ENCODE results near the gene MAP7D1.
A peak's percentile ranks its signal among the peaks of the same experiment; 100 is the strongest.
"Not testable (repeated sequence)": the region's sequence is repeated elsewhere in the genome, so short reads cannot be mapped to it uniquely, and the experiment has no call there.

The MAP7D1 gene

DNA sequence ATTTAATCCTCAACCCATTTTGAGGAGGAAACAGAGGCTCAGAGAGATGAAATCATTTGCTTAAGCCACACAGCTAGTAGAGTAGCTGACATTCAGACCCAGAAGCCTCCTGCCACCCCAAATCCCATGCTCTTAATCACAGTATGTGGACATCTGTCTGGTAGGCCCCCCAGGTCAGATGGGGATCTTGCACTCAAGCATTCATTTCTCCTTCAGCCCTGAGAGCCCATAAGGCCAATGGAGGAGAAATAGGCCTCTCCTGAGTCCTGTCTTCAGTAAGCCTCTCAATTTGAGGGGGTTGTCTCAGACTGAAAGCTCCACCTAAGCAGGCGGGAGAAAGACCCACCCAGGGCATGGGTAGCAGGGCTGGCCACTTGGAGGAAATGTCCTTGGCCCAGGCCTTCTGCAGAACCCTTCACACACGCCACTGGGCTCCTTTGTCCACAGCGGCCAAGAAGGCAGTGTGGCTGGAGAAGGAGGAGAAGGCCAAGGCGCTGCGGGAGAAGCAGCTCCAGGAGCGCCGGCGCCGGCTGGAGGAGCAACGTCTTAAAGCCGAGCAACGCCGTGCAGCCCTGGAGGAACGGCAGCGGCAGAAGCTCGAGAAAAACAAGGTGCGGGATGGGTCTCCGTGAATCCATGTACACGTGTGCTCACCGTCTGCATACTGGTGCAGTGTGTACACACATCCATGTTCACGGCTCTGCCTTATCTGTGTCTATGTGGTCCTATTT lies 16.2 kb downstream of the MAP7D1 start:
- DNase-seq: no peak

DNA sequence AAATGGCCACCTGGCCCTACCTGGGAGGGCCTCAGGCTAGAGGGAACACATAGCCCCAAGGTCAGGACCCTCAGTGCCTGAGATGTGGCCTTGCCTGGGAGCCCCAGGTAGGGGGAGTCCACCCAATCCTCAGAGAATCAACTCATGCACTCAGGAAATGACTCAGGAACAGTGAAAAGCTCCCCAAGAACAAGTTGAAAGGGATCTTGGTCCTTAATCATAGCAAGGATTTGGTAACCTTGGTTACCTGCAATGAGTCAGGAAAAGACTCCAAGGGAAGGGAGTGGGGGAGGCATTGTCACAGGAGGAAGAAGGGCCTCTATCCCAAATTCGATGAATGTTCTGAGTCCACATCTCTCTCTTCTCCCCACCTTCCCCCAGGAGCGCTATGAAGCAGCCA lies 17.0 kb downstream of the MAP7D1 start:
- DNase-seq: peak; percentile 89

DNA sequence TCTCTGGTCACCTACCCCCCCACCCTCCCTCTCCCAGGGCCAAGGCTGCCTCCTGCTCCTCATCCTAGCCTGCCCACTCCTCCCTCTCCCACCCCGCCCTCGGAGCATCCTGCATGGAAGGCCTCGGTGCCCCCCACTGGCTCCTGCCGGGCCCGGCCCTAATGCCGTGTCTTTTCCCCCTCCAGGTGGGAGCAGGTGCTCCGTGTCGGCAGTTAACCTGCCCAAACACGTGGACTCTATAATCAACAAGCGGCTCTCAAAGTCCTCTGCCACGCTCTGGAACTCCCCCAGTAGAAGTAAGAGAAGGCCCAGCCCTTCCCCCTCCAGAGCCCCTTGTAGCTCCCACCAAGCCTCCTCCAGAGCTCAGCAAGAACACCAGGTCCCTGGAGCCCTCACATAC lies 18.8 kb downstream of the MAP7D1 start:
- DNase-seq: no peak

DNA sequence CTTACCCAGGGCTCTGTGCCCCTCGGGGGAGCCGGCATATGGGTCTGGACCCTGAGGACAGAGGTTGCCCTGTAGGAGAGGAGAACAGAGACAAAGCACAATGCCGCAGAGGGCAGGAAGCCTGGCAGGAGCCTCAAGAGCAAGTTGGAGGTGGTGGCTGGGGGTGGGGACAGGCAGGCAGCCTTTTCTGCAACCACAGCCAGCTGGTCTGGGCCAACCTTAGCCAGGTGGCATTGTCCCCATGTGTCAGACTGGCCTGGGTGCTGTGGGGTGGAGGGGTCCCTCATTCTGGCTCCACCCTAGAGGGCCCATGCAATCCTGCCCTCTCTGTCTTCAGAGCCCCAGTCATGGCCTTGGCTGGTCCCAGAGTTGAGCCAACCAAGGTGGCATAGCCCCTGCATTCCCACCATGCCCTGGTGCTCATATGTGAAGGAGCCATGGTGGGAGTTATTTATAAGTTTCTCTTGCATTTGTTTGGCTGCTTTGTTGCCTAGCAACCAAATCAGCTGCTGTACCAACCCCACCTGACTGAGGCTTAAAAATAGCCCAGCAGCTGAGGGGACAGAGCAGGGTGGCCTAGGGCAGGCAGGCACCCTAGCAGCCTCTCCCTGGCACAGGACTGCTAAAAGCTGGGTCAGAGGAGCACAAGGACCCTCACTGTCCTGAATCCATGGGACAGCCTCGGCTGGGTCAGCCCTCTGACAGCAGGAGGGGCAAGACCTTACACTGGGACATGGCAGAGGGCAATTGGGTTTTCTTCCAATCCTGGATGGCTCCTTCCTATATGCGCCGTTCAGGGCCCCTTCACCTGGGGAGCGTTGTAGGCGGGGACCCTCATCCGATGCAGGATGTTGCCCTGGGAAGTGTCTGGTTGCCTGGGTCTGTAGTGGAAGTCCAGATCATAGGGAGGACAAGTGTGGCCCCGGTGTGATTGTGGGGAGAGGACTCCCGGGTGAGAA lies 19.5 kb downstream of the MAP7D1 start:
- DNase-seq: peak; percentile 54

DNA sequence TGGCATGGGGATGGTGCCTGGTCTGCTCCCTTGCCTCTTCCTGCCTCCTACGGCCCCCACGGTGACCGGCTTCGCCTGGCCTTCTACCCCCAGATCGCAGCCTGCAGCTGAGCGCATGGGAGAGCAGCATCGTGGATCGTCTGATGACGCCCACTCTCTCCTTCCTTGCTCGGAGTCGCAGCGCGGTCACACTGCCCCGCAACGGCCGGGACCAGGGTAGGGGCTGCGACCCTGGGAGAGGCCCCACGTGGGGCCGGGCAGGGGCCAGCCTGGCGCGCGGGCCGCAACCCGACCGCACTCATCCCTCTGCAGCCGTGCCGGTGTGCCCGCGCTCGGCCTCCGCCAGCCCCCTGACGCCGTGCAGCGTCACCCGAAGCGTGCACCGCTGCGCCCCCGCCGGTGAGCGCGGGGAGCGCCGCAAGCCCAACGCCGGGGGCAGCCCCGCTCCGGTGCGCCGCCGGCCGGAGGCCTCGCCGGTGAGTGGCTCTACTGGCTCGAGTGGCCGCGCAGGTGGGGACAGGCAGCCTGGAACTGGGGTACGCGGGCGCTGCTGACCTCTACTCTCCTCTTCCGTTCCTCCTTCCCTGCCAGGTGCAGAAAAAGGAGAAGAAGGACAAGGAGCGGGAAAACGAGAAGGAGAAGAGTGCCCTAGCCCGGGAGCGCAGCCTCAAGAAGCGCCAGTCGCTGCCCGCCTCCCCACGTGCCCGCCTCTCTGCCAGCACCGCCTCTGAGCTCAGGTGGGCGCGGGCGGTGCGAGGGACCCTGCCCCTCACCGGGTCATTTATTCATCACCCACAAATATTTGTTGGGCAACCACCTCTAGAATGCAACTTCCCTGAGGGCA lies 20.4 kb downstream of the MAP7D1 start:
- no peak for DNase-seq

DNA sequence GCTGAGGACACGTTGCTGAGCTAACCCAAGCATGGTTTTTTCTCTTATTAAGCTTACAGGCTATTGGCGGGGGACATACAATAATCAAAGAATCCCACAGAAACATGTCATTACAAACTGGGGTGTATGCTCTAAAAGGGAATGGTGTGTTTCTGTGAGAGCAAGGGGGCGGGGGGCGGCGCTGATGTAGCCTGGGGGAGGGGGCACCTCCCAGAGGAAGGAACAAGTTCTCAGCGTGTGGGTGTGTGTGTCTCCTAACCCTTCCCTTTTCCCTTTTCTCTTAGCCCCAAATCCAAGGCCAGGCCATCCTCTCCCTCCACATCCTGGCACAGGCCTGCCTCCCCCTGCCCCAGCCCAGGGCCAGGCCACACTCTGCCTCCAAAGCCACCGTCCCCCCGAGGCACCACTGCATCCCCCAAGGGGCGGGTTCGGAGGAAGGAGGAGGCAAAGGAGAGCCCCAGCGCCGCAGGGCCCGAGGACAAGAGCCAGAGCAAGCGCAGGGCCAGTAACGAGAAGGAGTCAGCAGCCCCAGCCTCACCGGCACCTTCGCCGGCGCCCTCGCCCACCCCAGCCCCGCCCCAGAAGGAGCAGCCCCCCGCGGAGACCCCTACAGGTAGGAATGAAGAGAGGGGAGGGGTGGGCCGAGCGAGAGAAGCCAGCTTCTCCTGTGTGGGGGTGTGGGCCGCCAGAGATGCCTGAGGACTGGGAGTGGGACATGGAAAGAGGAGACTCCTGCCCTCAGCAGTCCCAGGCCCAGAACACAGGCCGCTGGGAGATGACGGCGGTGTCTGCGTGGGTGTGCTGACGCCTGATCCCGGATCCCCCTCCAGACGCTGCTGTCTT lies 21.9 kb downstream of the MAP7D1 start:
- DNase-seq: no peak

DNA sequence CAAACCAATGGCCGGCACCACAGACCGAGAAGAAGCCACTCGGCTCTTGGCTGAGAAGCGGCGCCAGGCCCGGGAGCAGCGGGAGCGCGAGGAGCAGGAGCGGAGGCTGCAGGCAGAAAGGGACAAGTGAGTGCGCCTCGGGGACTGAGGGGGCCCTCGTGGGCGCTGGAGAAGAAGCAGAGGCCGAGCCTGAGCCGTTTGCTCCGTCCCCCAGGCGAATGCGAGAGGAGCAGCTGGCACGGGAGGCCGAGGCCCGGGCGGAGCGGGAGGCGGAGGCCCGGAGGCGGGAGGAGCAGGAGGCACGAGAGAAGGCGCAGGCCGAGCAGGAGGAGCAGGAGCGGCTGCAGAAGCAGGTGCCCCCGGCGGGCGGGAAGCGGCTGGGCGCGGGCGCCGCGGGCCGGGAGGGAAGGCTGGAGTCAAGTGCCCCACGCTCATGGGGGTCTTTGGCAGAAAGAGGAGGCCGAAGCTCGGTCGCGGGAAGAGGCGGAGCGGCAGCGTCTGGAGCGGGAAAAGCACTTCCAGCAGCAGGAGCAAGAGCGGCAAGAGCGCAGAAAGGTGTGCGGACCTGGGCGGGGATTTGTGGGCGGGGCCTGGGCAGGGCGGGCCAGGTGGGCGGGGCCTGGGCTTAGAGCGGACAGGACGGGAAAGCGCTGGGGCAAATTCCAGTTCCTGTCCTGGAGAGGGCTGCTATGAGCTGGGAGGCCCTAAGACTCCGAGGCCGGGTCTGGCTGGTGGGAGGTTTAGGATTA lies 22.7 kb downstream of the MAP7D1 start:
- no peak for DNase-seq

DNA sequence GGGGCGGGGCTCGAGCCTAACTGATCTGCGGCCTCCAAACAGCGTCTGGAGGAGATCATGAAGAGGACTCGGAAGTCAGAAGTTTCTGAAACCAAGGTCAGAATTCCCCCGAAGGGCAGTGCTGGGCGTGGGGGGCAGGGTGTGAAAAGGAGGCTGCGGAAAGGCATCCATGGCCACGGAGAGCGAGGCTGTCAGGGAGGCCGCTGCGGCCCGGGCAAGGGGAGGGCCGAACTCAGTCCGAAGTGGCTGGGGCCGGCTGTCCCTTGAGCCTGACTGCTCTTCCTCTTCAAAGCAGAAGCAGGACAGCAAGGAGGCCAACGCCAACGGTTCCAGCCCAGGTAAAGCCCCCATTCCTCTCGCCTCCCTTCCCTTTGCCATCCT lies 23.2 kb downstream of the MAP7D1 start:
- DNase-seq: no peak

DNA sequence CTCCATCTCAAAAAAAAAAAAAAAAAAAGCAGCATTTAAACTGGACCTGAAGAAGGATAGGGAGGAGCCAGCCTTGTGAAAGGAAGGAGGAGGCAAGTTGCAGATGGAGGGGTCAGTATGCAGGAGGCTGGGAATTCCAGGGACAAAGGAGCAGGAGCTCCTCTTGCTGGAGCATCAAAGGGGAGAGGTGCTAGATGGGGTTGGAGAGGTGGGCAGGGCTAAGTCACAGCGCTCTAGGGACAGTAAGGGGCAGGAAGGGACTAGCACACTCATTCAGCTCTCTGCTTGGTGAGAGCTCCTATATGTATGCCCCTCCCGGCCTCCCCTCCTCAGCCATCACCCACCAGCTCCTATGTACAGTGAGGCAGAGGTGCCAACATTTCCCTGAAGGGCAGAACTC lies 26.8 kb downstream of the MAP7D1 start:
- no peak for DNase-seq

DNA sequence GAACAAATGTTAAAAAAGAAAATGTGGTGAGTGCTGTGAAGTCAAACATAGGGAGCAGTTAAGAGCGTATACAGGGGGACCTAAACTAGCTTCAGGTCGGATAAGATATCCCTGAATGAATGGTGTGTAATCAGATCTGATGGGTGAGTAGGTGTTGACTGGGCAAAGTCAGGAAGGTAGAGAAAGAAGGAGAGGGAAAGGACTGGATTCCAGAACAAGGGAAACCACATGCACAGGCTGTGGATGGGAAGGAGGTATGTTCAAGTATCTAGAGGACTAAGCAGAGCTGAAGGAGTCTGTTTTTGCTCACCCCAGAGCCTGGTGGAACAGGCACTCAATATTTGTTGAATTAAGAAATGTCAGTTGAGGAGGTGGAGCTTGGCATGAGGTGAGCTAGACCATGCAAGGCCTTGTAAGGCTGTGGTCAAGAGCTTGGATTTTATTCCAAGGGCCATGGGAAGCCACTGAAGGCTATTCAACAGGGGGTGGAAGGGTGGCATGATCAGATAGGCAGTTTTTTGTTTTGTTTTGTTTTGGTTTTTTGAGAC lies 27.4 kb downstream of the MAP7D1 start:
- DNase-seq: no peak

DNA sequence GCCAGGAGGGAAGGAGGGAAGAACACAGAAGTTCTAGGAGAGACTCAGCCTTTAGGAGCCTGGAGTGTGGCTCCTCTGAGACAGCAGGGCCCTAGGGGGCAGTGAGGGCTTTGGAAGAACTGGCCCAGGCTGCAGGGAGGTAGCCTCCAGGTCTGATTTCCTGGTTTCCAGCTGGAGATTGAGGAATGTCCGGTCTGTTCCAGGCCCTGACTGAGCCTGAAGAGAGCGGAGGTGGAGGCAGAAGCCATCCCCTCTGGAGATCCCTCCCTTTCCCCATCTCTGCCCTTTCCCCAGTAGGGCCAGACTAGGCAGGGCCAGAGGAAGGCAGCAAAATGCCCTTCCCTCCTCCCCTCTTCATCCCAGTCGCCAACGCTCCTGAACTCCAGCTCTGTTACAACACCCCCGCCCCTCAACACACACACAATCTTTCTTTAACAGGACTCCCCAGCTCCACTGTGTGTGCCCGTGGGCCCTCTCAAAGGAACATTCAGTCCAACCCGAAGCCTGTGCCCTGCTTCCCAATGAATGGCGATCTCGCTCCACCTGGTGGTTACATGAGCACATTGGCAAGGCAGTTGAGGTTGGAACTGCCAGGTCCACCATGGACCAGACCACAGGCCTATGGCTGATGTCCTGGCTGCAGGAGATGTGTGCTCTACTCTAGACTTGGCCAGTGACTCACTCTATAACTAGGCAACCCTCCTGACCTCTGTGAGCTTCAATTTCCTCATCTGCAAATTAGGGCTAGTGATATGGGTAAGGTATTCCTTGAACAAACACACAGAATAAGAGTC lies 32.0 kb downstream of the MAP7D1 start:
- DNase-seq: peak; percentile 89

DNA sequence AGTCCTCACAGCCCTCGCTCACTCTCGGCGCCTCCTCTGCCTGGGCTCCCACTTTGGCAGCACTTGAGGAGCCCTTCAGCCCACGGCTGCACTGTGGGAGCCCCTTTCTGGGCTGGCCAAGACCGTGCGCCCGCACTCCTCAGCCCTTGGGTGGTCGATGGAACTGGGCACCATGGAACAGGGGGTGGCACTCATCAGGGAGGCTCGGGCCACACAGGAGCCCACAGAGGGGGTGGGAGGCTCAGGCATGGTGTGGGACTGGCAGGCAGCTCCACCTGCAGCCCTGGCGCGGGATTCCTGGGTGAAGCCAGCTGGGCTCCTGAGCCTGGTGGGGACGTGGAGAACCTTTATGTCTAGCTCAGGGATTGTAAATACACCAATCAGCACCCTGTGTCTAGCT lies 40.8 kb downstream of the MAP7D1 start:
- DNase-seq: not testable (repeated sequence)

DNA sequence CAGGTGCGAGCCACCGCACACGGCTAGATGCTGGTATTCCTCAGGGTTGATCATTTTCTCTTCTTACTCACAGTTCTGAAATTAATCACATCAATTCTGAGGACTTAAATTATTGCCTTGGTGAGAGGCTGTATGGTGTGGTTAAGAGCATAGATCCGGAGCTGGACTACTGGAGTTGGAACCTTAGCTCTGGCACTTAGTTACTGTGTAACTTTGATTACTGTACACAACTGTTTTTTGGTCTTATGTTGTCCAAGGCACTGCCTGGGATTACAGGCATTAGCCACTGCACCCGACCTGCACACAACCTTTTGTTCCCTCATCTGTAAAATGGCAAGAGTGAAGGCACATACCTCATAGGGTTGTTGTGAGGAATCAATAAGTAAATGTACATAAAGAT lies 42.7 kb downstream of the MAP7D1 start:
- no peak for DNase-seq

DNA sequence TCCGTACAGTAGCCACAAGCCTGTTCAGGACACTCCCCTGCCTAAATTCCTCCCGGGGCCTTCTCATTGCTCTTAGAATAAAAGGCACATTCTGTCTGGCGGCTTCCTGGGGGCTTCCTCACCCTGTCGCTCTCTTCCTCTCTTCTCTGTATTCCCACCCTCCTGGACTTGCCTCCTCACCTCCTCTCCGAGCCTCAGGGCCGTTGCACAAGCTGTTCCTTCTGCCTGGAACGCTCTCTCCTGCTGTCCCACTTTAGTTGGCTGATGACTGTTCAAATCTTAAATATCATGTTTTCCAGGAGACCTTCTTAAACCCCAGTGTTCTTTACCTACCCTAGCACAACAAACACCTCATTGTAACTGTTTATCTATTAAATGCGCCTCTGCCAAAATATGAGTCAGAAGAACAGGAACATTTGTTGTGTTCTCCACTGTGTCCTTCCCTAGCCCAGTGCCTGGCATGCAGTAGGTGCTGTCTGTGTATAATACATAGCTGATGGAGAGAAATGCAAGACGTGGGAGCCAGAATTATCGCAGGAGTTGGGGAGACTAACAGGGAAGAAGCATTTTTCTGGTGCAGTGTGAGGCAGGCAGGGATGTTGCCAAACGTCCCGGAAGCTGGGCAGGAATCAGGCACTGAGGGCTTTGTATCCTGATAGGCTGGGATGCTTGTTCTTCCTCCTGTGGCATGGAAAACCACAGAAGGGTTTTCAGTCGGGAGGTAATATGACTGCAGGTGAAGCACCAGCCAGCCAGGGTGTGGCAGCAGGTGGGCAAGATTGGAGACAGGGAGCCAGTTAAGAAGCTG lies 44.2 kb downstream of the MAP7D1 start:
- no peak for DNase-seq

DNA sequence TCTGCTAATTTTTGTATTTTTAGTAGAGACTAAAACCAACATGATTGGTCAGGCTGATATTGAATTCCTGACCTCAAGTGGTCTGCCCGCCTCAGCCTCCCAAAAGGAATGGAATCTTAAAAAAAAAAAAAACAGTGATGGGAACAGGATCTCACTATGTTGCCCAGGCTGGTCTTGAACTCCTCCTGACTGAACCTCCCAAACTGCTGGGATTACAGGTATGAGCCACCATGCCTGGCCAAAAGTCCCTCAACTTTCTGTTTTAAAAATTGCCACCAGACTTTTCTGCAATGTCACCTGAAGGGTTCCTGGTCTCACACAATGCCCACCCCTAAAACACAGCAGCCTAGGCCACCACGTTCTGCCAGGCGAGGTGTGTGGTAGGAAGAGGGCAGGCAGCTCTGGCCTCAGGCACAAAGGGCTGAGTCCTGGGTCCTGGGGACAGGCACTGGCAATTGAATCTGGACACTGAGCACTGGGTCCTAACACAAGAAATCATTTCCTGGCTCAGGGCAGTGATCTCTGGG lies 47.1 kb downstream of the MAP7D1 start:
- DNase-seq: no peak

DNA sequence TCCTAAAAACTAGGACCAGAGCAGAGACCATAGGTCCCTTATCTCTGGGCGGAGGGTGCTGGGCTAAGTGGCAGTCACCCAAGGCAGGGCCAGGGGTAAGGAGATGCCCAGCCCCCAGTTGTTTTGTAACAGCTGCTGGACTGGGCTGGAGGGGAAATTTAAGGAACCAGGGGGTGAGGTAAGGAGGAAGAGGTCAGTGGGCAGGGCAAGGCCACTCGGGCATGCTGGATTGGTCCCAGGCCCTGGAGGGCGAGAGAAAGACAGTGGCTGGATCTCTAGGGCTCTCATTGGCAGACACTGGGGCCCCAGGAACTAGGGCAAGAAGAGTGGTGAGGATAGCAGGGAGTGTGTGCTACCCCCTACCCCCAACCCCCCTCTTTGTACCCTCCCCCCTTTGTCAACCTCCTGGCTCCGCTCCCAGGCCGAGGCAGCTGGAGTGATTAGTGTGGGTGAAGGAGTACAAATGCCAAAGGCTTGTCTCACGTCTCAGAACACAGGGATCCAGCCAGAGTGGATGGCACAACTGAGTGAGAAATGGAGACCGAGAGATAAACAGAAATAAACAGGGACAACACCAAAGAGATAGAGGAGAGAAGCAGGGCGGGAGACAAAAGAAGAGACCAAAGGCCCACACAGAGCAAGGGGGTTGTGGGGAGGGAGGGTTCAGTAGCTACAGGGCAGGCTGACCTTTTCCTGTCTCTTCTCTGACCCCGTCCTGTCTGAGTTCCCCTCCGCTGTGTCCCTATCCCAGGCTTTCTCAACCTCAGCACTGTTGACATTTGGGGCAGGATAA lies 47.8 kb downstream of the MAP7D1 start:
- peak; percentile 76 for DNase-seq

DNA sequence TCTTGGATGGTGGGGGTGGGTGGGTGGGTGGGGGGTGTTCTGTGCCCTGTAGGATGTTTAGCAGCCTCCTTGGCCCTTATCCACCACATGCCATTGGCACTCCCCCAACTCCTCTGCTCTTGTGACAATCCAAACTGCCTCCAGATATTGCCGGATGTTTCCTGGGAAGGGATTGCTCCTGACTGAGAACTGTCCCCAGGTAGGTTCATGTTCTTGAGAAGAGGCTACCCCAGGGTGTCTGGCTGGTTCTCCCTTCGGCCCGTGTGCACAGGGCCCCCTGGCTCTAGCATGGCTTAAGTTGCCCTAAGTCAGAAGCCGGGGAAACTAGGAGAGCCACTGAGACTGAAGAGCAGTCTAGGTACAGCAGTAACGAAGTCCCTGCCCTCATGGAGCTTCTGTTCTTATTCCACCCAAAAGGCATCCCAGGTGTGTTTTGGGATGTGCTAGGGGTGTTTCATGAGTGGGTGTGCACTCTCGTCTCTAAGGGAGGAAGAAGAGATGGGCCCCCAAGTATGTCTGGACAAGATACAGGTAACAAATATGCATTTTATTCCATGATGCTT lies 48.5 kb downstream of the MAP7D1 start:
- peak; percentile 47 for DNase-seq

DNA sequence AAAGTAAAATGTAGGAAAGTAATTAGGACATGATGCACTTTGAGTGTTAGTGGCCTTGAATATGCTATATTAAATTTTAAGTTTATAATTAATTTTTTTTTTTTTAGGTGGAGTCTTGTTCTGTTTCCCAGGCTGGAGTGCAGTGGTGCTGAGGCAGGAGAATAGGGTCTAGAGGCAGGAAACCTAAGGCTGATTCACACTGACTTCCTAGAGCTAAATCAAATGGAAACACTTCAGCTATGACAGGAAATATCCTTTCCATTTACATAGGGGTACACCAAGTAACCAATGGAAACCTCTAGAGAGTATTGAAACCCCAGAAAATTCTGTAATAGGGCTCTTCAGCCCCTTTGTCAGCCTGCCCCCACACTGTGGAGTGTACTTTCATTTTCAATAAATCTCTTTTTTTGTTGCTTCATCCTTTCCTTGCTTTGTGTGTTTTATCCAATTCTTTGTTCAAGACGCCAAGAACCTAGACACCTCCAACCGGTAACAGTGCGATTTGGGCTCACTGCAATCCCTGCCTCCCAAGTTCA lies 50.4 kb downstream of the MAP7D1 start:
- no peak for DNase-seq

Measured in fibroblast of skin of right biceps (primary cell).